SK-N-MC (cell line): ENCODE results near the gene CHST1.

Experiments used
- EZH2 ChIP-seq: fragments of 200-600 bp; sonication (generic); IDR thresholded peaks from one replicate; pipeline ENCODE4 v1.6.1; 2017; ENCODE audit warnings: antibody characterized with exemption
- POLR2AphosphoS5 ChIP-seq: IDR thresholded peaks from 2 replicates; pipeline ENCODE4 v1.6.1; 2012; ENCODE audit warnings: mild to moderate bottlenecking, low read depth, low read length, borderline replicate concordance

DNA sequence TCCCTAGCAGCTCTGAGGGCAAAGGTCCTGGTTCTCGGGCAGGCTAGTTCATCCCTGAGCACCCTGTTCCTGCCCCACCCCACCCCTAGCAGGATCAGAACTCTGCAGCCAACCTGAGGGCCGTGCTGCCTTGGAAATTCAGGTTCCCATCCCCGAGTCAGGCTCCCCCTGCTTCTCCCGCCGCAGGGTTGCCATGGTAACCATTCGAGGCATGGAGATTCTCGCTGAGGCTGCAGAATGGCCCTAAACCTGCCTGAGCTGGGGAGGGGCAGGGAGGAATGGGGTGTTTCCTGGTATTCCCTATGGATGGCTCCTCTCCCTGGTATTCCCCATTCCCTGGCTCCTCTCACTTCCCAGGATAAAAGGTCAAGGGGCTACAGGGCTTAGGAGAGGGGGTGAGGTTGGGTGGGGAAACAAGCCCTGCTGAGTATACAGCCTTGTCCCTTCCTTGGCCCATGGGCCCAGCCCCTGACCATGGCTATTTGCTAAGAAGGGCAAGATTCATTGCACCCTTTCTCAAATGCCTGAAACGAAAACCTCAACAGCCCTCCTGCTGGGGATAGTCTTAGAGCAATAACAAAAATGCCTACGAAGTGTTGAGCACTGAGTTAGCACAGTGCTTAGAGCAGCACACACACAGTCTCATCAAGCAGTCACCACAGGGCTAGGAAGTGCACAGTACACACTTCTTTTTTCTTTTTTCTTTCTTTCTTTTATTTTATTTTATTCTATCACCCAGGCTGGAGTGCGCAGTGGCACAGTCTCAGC is 58.7 kb downstream of the CHST1 start:
- TF ChIP-seq EZH2 (no peak), POLR2AphosphoS5 (no peak)
